ENCODE data around the gene MAPK8IP2. TPM values are rescaled to one million over a fixed set of nuclear protein-coding genes. Genes with fewer than 3 reads are reported as not detected.

The MAPK8IP2 gene
- total and polyA plus RNA-seq, 2 of the 13 experiments (the other 11 are each of a cell fraction or from before 2014, with no cell fraction given), result 1.3 to 2.6 TPM

DNA sequence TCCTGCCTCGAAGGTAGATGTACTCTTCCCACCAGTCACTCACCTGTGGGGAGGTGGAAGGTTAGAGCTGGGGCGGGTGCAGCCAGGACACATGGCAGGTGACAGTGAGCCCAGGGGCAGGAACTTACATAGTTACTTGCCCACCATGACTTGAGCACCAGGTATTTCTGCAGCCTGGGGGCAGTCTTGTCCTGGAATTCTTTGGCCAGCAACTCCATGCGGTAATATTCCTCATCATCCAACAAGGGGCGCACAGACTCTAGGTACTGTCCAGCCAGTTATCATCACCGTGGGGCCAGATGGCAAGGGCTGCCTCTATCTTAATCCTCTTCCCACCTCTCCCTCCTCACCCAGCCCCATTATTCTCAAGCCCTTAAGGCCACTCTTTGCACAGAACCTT lies 24.5 kb upstream of the MAPK8IP2 start (continued):
- TF ChIP-seq FOSL2 (CRISPR knock-in tag; IDR thresholded peaks at IDR 0.05), result peak; percentile 26; the same call in 1 of the 2 replicates

DNA sequence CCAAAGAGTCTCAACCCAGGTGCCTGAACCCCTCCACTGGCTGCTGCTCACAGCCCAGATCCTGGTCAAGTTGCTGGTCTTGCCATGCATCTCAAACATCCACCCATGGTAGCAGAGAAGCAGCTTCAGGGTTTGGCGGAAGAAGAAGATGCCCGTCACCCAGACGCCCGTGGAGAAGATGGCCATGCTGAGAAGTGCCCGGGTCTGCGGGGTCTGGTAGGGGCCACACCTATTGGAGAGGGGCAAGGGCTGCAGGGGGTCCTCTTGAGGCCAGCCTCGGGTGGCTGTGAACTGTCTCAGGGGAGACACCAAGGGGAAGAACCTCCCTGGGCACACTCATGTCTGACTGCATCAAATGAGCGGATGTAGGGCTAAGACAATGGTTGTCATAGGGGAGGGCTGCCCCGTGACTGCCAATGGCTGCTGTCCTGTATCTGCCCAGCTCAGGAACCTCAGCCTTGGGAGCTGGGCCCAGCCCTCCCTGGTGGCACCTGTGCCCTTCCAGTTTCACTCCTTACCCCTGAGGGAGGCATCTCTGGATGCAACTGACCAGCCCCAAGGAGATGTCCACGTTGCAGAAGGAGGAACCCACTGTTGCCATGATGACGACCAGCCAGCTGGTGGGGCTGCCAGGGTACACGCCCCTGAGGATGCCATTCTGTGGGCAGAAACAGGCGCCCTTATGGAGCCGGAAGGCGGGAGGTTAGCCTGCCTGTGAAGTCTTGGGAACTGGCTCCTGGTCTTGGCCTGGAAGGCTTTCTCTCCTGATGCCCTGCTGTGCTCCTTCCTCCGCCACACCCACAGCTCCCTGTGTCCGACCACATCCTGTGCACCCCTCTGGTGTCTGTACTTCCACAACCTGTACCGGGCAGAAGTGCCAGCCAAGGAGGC lies 23.5 kb upstream of the MAPK8IP2 start:
- in situ Hi-C loops (cut with HindIII; ENCODE audit: extremely low pct_ligation_motif_present, low pct_unique_long_range_greater_than_20kb), result loop anchor here (5.0 kb wide), 1 partner anchor 35 kb away; no protein-coding TSS in a partner anchor
- ATAC-seq, result no peak
- no peak for TF ChIP-seq ASH2L (IDR thresholded peaks at IDR 0.05; ENCODE audit: insufficient read length, low read depth, low read length)
- no peak for TF ChIP-seq KAT7 (CRISPR knock-in tag; IDR thresholded peaks at IDR 0.05; ENCODE audit: borderline replicate concordance)
- TF ChIP-seq DR1 (CRISPR knock-in tag; IDR thresholded peaks at IDR 0.05), result no peak
- no peak for TF ChIP-seq RFXANK (CRISPR knock-in tag; IDR thresholded peaks at IDR 0.05)
- no peak for TF ChIP-seq HNRNPH1 (optimal IDR thresholded peaks at IDR 0.05; ENCODE audit: low read depth, low read length)
- TF ChIP-seq RNF2 (conservative IDR thresholded peaks at IDR 0.05; ENCODE audit: low read depth), result no peak
- TF ChIP-seq, protein P1, sequence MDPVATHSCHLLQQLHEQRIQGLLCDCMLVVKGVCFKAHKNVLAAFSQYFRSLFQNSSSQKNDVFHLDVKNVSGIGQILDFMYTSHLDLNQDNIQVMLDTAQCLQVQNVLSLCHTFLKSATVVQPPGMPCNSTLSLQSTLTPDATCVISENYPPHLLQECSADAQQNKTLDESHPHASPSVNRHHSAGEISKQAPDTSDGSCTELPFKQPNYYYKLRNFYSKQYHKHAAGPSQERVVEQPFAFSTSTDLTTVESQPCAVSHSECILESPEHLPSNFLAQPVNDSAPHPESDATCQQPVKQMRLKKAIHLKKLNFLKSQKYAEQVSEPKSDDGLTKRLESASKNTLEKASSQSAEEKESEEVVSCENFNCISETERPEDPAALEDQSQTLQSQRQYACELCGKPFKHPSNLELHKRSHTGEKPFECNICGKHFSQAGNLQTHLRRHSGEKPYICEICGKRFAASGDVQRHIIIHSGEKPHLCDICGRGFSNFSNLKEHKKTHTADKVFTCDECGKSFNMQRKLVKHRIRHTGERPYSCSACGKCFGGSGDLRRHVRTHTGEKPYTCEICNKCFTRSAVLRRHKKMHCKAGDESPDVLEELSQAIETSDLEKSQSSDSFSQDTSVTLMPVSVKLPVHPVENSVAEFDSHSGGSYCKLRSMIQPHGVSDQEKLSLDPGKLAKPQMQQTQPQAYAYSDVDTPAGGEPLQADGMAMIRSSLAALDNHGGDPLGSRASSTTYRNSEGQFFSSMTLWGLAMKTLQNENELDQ (CRISPR knock-in tag; IDR thresholded peaks at IDR 0.05; ENCODE audit: borderline replicate concordance), result no peak
- no peak for TF ChIP-seq ZNF75D (CRISPR knock-in tag; IDR thresholded peaks at IDR 0.05; ENCODE audit: borderline replicate concordance)
- TF ChIP-seq, protein P2, sequence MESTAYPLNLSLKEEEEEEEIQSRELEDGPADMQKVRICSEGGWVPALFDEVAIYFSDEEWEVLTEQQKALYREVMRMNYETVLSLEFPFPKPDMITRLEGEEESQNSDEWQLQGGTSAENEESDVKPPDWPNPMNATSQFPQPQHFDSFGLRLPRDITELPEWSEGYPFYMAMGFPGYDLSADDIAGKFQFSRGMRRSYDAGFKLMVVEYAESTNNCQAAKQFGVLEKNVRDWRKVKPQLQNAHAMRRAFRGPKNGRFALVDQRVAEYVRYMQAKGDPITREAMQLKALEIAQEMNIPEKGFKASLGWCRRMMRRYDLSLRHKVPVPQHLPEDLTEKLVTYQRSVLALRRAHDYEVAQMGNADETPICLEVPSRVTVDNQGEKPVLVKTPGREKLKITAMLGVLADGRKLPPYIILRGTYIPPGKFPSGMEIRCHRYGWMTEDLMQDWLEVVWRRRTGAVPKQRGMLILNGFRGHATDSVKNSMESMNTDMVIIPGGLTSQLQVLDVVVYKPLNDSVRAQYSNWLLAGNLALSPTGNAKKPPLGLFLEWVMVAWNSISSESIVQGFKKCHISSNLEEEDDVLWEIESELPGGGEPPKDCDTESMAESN (CRISPR knock-in tag; conservative IDR thresholded peaks at IDR 0.05), result no peak
- TF ChIP-seq, protein P3, sequence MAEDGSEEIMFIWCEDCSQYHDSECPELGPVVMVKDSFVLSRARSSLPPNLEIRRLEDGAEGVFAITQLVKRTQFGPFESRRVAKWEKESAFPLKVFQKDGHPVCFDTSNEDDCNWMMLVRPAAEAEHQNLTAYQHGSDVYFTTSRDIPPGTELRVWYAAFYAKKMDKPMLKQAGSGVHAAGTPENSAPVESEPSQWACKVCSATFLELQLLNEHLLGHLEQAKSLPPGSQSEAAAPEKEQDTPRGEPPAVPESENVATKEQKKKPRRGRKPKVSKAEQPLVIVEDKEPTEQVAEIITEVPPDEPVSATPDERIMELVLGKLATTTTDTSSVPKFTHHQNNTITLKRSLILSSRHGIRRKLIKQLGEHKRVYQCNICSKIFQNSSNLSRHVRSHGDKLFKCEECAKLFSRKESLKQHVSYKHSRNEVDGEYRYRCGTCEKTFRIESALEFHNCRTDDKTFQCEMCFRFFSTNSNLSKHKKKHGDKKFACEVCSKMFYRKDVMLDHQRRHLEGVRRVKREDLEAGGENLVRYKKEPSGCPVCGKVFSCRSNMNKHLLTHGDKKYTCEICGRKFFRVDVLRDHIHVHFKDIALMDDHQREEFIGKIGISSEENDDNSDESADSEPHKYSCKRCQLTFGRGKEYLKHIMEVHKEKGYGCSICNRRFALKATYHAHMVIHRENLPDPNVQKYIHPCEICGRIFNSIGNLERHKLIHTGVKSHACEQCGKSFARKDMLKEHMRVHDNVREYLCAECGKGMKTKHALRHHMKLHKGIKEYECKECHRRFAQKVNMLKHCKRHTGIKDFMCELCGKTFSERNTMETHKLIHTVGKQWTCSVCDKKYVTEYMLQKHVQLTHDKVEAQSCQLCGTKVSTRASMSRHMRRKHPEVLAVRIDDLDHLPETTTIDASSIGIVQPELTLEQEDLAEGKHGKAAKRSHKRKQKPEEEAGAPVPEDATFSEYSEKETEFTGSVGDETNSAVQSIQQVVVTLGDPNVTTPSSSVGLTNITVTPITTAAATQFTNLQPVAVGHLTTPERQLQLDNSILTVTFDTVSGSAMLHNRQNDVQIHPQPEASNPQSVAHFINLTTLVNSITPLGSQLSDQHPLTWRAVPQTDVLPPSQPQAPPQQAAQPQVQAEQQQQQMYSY (CRISPR knock-in tag; IDR thresholded peaks at IDR 0.05), result no peak
- TF ChIP-seq, protein P4, sequence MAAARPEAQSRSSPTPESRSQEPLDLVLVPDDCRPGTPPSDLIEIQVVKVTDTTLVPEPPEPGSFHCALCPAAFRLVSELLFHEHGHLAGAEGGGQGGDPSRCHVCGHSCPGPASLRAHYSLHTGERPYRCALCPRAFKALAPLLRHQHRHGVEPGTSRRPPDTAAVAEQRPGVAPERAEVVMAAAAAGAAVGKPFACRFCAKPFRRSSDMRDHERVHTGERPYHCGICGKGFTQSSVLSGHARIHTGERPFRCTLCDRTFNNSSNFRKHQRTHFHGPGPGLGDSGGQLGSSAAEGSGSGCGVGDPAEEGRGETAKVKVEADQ (CRISPR knock-in tag; IDR thresholded peaks at IDR 0.05; ENCODE audit: borderline replicate concordance), result no peak

More for the DNA sequence above, 23.5 kb upstream of the MAPK8IP2 start:
- Histone ChIP-seq H4K20me1 (ENCODE audit: insufficient read depth, low read length) (no peaks in the 10 kb centered on the region), H3K9ac (ENCODE audit: insufficient read depth, low read depth, low read length) (no peak overlapping the region), H3K4me1 (ENCODE audit: insufficient read depth, low read length) (peaks cover 12% of the 10 kb centered on the region), H3K4me3 (replicated peaks in 1 of 3; ENCODE audit: insufficient read depth in 1 of 3, low read depth in 2 of 3, low read length in 3 of 3) (no peak overlapping the region), H3K36me3 (replicated peaks in 1 of 2; ENCODE audit: control insufficient read depth in 1 of 2, insufficient read depth in 2 of 2, low read length in 2 of 2) (peaks cover 0 to 5% of the 10 kb centered on the region in 2 experiments; a peak in 2 of 5 replicates), H3K4me2 (ENCODE audit: low read depth, low read length) (no peak overlapping the region), H3K27ac (ENCODE audit: extremely low read length, insufficient read depth, low read length) (no peak overlapping the region), H3K27me3 (ENCODE audit: control insufficient read depth in 1 of 2, insufficient read depth in 2 of 2, low read length in 2 of 2) (no peaks in the 10 kb centered on the region), H2AFZ (ENCODE audit: low read length) (no peak overlapping the region), H3K79me2 (ENCODE audit: insufficient read depth, low read length) (no peaks in the 10 kb centered on the region), H3K9me3 (ENCODE audit: low read length) (no peaks in the 10 kb centered on the region)
- ChIA-PET CTCF (ENCODE audit: low intra/inter-chr PET ratio, low total read pairs) (interaction anchor here (1.1 to 3.7 kb wide), 5 partner anchors 35 to 123 kb away, joined by 3 to 37 read pairs (median 7); no protein-coding TSS in a partner anchor), POLR2A (interaction anchor here (0.6 to 3.1 kb wide), 4 partner anchors 8 to 66 kb away, joined by 3 to 9 read pairs (median 5); partner anchors contain the start of genes SCO2 and SYCE3)
- DNase-seq (ENCODE audit: low spot score) (no peak), FAIRE-seq (no peak)
- intact Hi-C loops (cut with micrococcal nuclease; ENCODE audit: unreplicated experiment), result loop anchor here (1.0 kb wide), 2 partner anchors 43 to 114 kb away; no protein-coding TSS in a partner anchor
- no TSS peak for BruUV-seq (replicated peaks)
- WGBS (ENCODE audit: low lambda C conversion rate), result 91% methylated on average over 11 of the region's 18 CpGs
